Right kidney (tissue), 1 donor: ENCODE data around the gene PRR16.

Source experiments
- DNase-seq: peaks from one replicate; pipeline ENCODE4 v3.0.0-alpha.2; 2016

PRR16 gene

GRCh38 chr5:120463006-120463680, 957 bp upstream of the PRR16 start:
- no peak for DNase-seq

GRCh38 chr5:120464627-120465435, 731 bp downstream of the PRR16 start:
- peak; percentile 64 for DNase-seq

- DNase-seq: peak; percentile 25
These were observed 1.4 kb downstream of the PRR16 start for GRCh38 chr5:120465436-120465961.

- DNase-seq: no peak
These were observed 2.4 kb downstream of the PRR16 start for GRCh38 chr5:120466341-120467006.

- DNase-seq: no peak
These were observed 7.9 kb downstream of the PRR16 start for GRCh38 chr5:120471971-120472370.

GRCh38 chr5:120472911-120473310, 8.8 kb downstream of the PRR16 start:
- no peak for DNase-seq

- DNase-seq: no peak
These were observed 9.2 kb downstream of the PRR16 start for GRCh38 chr5:120473332-120473731.

- DNase-seq: no peak
These were observed 12.0 kb downstream of the PRR16 start for GRCh38 chr5:120476063-120476462.

GRCh38 chr5:120479066-120479465, 15.0 kb downstream of the PRR16 start:
- no peak for DNase-seq

GRCh38 chr5:120499876-120500563, 35.9 kb downstream of the PRR16 start:
- no peak for DNase-seq

- no peak for DNase-seq
These were observed 38.4 kb downstream of the PRR16 start for GRCh38 chr5:120502531-120502930.

- DNase-seq: no peak
These were observed 39.2 kb downstream of the PRR16 start for GRCh38 chr5:120503341-120503740.

GRCh38 chr5:120504057-120504456, 40.0 kb downstream of the PRR16 start:
- no peak for DNase-seq

- no peak for DNase-seq
These were observed 43.1 kb downstream of the PRR16 start for GRCh38 chr5:120507197-120507596.

GRCh38 chr5:120507800-120508463, 43.8 kb downstream of the PRR16 start:
- no peak for DNase-seq

GRCh38 chr5:120509053-120509452, 45.0 kb downstream of the PRR16 start:
- DNase-seq: no peak

- no peak for DNase-seq
These were observed 46.1 kb downstream of the PRR16 start for GRCh38 chr5:120510098-120510637.

GRCh38 chr5:120510994-120511686, 47.0 kb downstream of the PRR16 start:
- DNase-seq: no peak

GRCh38 chr5:120512068-120512467, 48.0 kb downstream of the PRR16 start:
- no peak for DNase-seq

- DNase-seq: no peak
These were observed 48.9 kb downstream of the PRR16 start for GRCh38 chr5:120512791-120513650.
